ENCODE results near the gene PIK3R2. TPM values are rescaled to one million over a fixed set of nuclear protein-coding genes. Genes with fewer than 3 reads are reported as not detected.

Gene PIK3R2
- total and polyA plus RNA-seq, 2 of the 13 experiments (the other 11 are each of a cell fraction or from before 2014, with no cell fraction given): 18.6 to 25.3 TPM

DNA sequence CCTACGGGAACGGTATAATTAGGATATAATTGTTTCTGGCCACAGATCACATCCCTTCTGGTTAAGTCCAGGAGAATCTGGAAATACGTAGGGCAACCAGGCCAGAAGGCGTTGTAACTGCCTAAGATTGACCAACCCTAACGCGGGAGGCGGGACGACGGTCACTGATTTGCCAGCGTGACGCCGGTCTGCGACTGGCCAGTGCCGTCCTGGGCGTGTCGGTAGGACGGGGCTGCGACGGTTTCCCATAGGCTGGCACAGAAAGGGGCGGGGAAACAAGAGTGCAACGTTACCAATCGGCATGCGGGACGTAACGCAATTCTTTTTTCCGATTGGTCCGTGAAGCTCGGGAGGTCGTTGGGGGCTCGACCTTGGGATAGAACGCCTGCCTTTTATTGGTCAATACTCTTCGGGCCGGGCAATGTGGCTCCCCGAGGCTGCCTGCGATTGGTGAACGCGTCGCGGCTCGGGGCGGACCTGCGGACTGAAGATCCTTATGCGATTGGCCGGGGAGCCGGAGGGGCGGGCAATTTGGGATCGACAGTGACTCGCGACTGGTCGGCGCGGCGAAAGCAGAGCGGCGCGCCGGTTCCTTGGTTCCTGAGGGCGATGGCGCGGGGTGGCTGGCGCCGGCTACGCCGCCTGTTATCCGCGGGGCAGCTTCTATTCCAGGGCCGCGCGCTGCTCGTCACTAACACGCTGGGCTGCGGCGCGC, 39.9 kb downstream of the PIK3R2 start, which contains the start of gene MPV17L2 (continued):
- TF ChIP-seq, protein P1, sequence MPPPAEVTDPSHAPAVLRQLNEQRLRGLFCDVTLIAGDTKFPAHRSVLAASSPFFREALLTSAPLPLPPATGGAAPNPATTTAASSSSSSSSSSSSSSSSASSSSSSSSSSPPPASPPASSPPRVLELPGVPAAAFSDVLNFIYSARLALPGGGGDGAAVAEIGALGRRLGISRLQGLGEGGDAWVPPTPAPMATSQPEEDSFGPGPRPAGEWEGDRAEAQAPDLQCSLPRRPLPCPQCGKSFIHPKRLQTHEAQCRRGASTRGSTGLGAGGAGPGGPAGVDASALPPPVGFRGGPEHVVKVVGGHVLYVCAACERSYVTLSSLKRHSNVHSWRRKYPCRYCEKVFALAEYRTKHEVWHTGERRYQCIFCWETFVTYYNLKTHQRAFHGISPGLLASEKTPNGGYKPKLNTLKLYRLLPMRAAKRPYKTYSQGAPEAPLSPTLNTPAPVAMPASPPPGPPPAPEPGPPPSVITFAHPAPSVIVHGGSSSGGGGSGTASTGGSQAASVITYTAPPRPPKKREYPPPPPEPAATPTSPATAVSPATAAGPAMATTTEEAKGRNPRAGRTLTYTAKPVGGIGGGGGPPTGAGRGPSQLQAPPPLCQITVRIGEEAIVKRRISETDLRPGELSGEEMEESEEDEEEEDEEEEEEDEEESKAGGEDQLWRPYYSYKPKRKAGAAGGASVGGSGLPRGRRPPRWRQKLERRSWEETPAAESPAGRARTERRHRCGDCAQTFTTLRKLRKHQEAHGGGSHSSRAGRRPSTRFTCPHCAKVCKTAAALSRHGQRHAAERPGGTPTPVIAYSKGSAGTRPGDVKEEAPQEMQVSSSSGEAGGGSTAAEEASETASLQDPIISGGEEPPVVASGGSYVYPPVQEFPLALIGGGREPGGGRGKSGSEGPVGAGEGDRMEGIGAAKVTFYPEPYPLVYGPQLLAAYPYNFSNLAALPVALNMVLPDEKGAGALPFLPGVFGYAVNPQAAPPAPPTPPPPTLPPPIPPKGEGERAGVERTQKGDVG (CRISPR knock-in tag; IDR thresholded peaks at IDR 0.05; ENCODE audit: borderline replicate concordance): no peak
- TF ChIP-seq ZNF782 (CRISPR knock-in tag; IDR thresholded peaks at IDR 0.05; ENCODE audit: borderline replicate concordance) (no peak), ZNF841 (CRISPR knock-in tag; IDR thresholded peaks at IDR 0.05; ENCODE audit: borderline replicate concordance) (no peak), NKX3-1 (CRISPR knock-in tag; IDR thresholded peaks at IDR 0.05) (no peak), U2AF2 (IDR thresholded peaks at IDR 0.05; ENCODE audit: low read depth, low read length) (no peak), GATAD2A (CRISPR knock-in tag; IDR thresholded peaks at IDR 0.05) (0 out of 2 replicates have a peak, but pooled peaks have one; percentile 8), ZNF775 (CRISPR knock-in tag; IDR thresholded peaks at IDR 0.05; ENCODE audit: borderline replicate concordance) (no peak), KLF11 (CRISPR knock-in tag; IDR thresholded peaks at IDR 0.05) (no peak), ZNF235 (CRISPR knock-in tag; IDR thresholded peaks at IDR 0.05; ENCODE audit: borderline replicate concordance) (no peak), SRSF4 (IDR thresholded peaks at IDR 0.05; ENCODE audit: low read depth, low read length, poor library complexity, severe bottlenecking) (no peak)
- TF ChIP-seq, protein P2, sequence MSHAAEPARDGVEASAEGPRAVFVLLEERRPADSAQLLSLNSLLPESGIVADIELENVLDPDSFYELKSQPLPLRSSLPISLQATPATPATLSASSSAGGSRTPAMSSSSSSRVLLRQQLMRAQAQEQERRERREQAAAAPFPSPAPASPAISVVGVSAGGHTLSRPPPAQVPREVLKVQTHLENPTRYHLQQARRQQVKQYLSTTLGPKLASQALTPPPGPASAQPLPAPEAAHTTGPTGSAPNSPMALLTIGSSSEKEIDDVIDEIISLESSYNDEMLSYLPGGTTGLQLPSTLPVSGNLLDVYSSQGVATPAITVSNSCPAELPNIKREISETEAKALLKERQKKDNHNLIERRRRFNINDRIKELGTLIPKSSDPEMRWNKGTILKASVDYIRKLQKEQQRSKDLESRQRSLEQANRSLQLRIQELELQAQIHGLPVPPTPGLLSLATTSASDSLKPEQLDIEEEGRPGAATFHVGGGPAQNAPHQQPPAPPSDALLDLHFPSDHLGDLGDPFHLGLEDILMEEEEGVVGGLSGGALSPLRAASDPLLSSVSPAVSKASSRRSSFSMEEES (CRISPR knock-in tag; IDR thresholded peaks at IDR 0.05): no peak
- TF ChIP-seq, protein P3, sequence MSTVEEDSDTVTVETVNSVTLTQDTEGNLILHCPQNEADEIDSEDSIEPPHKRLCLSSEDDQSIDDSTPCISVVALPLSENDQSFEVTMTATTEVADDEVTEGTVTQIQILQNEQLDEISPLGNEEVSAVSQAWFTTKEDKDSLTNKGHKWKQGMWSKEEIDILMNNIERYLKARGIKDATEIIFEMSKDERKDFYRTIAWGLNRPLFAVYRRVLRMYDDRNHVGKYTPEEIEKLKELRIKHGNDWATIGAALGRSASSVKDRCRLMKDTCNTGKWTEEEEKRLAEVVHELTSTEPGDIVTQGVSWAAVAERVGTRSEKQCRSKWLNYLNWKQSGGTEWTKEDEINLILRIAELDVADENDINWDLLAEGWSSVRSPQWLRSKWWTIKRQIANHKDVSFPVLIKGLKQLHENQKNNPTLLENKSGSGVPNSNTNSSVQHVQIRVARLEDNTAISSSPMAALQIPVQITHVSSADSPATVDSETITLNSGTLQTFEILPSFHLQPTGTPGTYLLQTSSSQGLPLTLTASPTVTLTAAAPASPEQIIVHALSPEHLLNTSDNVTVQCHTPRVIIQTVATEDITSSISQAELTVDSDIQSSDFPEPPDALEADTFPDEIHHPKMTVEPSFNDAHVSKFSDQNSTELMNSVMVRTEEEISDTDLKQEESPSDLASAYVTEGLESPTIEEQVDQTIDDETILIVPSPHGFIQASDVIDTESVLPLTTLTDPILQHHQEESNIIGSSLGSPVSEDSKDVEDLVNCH (CRISPR knock-in tag; IDR thresholded peaks at IDR 0.05): no peak
- TF ChIP-seq, protein P4, sequence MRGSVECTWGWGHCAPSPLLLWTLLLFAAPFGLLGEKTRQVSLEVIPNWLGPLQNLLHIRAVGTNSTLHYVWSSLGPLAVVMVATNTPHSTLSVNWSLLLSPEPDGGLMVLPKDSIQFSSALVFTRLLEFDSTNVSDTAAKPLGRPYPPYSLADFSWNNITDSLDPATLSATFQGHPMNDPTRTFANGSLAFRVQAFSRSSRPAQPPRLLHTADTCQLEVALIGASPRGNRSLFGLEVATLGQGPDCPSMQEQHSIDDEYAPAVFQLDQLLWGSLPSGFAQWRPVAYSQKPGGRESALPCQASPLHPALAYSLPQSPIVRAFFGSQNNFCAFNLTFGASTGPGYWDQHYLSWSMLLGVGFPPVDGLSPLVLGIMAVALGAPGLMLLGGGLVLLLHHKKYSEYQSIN (CRISPR knock-in tag; IDR thresholded peaks at IDR 0.05; ENCODE audit: borderline replicate concordance): no peak
- TF ChIP-seq, protein P5, sequence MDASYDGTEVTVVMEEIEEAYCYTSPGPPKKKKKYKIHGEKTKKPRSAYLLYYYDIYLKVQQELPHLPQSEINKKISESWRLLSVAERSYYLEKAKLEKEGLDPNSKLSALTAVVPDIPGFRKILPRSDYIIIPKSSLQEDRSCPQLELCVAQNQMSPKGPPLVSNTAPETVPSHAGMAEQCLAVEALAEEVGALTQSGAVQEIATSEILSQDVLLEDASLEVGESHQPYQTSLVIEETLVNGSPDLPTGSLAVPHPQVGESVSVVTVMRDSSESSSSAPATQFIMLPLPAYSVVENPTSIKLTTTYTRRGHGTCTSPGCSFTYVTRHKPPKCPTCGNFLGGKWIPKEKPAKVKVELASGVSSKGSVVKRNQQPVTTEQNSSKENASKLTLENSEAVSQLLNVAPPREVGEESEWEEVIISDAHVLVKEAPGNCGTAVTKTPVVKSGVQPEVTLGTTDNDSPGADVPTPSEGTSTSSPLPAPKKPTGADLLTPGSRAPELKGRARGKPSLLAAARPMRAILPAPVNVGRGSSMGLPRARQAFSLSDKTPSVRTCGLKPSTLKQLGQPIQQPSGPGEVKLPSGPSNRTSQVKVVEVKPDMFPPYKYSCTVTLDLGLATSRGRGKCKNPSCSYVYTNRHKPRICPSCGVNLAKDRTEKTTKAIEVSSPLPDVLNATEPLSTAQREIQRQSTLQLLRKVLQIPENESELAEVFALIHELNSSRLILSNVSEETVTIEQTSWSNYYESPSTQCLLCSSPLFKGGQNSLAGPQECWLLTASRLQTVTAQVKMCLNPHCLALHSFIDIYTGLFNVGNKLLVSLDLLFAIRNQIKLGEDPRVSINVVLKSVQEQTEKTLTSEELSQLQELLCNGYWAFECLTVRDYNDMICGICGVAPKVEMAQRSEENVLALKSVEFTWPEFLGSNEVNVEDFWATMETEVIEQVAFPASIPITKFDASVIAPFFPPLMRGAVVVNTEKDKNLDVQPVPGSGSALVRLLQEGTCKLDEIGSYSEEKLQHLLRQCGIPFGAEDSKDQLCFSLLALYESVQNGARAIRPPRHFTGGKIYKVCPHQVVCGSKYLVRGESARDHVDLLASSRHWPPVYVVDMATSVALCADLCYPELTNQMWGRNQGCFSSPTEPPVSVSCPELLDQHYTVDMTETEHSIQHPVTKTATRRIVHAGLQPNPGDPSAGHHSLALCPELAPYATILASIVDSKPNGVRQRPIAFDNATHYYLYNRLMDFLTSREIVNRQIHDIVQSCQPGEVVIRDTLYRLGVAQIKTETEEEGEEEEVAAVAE (CRISPR knock-in tag; IDR thresholded peaks at IDR 0.05; ENCODE audit: borderline replicate concordance): peak; percentile 95
- TF ChIP-seq, protein P6, sequence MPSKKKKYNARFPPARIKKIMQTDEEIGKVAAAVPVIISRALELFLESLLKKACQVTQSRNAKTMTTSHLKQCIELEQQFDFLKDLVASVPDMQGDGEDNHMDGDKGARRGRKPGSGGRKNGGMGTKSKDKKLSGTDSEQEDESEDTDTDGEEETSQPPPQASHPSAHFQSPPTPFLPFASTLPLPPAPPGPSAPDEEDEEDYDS (CRISPR knock-in tag; IDR thresholded peaks at IDR 0.05): peak; percentile 92
